ENCODE measurements around the gene TUB.

DNA sequence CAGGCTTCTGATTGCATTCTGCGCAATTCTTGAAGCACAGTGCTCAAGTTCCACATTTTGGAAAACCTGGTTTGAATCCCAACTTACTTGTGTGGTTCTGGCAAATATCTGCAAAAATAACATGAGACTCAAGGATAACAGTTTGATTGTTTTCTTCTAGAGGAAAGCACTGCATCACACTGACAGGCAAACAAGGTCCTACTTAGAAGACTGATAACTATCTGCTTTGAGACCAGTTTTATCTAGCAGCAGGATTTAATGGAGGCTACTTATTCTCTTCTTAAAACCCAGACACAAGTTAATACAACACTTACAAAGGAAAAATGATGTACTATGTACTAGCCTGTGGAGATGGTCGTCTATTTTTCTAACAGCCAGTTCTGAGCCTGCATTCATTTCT, 46.4 kb downstream of the TUB start:
- TF ChIP-seq, protein P1, sequence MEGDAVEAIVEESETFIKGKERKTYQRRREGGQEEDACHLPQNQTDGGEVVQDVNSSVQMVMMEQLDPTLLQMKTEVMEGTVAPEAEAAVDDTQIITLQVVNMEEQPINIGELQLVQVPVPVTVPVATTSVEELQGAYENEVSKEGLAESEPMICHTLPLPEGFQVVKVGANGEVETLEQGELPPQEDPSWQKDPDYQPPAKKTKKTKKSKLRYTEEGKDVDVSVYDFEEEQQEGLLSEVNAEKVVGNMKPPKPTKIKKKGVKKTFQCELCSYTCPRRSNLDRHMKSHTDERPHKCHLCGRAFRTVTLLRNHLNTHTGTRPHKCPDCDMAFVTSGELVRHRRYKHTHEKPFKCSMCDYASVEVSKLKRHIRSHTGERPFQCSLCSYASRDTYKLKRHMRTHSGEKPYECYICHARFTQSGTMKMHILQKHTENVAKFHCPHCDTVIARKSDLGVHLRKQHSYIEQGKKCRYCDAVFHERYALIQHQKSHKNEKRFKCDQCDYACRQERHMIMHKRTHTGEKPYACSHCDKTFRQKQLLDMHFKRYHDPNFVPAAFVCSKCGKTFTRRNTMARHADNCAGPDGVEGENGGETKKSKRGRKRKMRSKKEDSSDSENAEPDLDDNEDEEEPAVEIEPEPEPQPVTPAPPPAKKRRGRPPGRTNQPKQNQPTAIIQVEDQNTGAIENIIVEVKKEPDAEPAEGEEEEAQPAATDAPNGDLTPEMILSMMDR (IDR thresholded peaks at IDR 0.05; ENCODE audit: insufficient read depth, low read length, poor library complexity, severe bottlenecking), result no peak
- no peak for TF ChIP-seq EZH2phosphoT487 (conservative IDR thresholded peaks at IDR 0.05; ENCODE audit: low read length)

All from SU-DHL-6 (cell line).